HEK293T (cell line): ENCODE data around the gene TMEM51.

ENCODE experiments used
- CTCF ChIA-PET: fragments of 350-600 bp; formaldehyde crosslinking; extraction: SDS; loops from one replicate; lab custom pipeline; 2021; ENCODE audit warnings: antibody characterized with exemption, inconsistent platforms; lab: Yijun Ruan, JAX
- POLR2A ChIA-PET: fragments of 350-600 bp; formaldehyde crosslinking; extraction: SDS; loops from one replicate; lab custom pipeline; 2020; ENCODE audit warnings: antibody characterized with exemption, inconsistent platforms; lab: Yijun Ruan, JAX
- DNase-seq: peaks from one replicate; pipeline ENCODE4 v3.0.0; 2012; ENCODE audit warnings: mixed read lengths; ENCODE audit errors: extremely low spot score
- ARNT ChIP-seq: fragments of 450-650 bp; IDR thresholded peaks from 2 replicates; pipeline ENCODE4 v1.6.1; 2017; ENCODE audit warnings: mild to moderate bottlenecking
- BHLHE40 ChIP-seq: fragments of 450-650 bp; IDR thresholded peaks from 2 replicates; pipeline ENCODE4 v1.6.1; 2016; ENCODE audit warnings: mild to moderate bottlenecking, moderate library complexity, borderline replicate concordance
- CTBP1 ChIP-seq: fragments of 450-650 bp; IDR thresholded peaks from 2 replicates; pipeline ENCODE4 v1.6.1; 2016; ENCODE audit warnings: borderline replicate concordance
- ELF4 ChIP-seq: fragments of 450-650 bp; IDR thresholded peaks from 2 replicates; pipeline ENCODE4 v1.6.1; 2017; ENCODE audit warnings: antibody characterized with exemption
- FOXA1 ChIP-seq: fragments of 450-650 bp; IDR thresholded peaks from 2 replicates; pipeline ENCODE4 v1.6.1; 2016; ENCODE audit warnings: mild to moderate bottlenecking
- FOXK2 ChIP-seq: fragments of 450-650 bp; IDR thresholded peaks from 2 replicates; pipeline ENCODE4 v1.6.1; 2016; ENCODE audit warnings: mild to moderate bottlenecking
- FOXM1 ChIP-seq: fragments of 450-650 bp; IDR thresholded peaks from 2 replicates; pipeline ENCODE4 v1.6.1; 2017; ENCODE audit warnings: mild to moderate bottlenecking, borderline replicate concordance
- HDGF ChIP-seq: fragments of 450-650 bp; IDR thresholded peaks from 2 replicates; pipeline ENCODE4 v1.6.1; 2017; ENCODE audit warnings: antibody characterized with exemption, borderline replicate concordance
- L3MBTL2 ChIP-seq: fragments of 450-650 bp; conservative IDR thresholded peaks from 2 replicates; pipeline ENCODE4 v1.6.1; 2016; ENCODE audit warnings: mild to moderate bottlenecking
- LEF1 ChIP-seq: fragments of 450-650 bp; IDR thresholded peaks from 2 replicates; pipeline ENCODE4 v1.6.1; 2017; ENCODE audit warnings: mild to moderate bottlenecking, borderline replicate concordance
- NFRKB ChIP-seq: fragments of 450-650 bp; IDR thresholded peaks from 2 replicates; pipeline ENCODE4 v1.6.1; 2016; ENCODE audit warnings: mild to moderate bottlenecking, moderate library complexity
- SP1 ChIP-seq: fragments of 450-650 bp; IDR thresholded peaks from 2 replicates; pipeline ENCODE4 v1.6.1; 2017
- SUZ12 ChIP-seq: fragments of 450-650 bp; IDR thresholded peaks from 2 replicates; pipeline ENCODE4 v1.6.1; 2016; ENCODE audit warnings: mild to moderate bottlenecking
- TARDBP ChIP-seq: fragments of 450-650 bp; IDR thresholded peaks from 2 replicates; pipeline ENCODE4 v1.6.1; 2016
- ZNF384 ChIP-seq: fragments of 450-650 bp; IDR thresholded peaks from 2 replicates; pipeline ENCODE4 v1.6.1; 2016
- TF ChIP-seq, protein P1 (sequence below): fragments of 450-650 bp; IDR thresholded peaks from 2 replicates; pipeline ENCODE4 v1.6.1; 2016

TMEM51 gene

GRCh38 chr1:15226388-15227255 lies 73.1 kb downstream of the TMEM51 start:
- TF ChIP-seq LEF1, result no peak
- no peak for TF ChIP-seq L3MBTL2
- TF ChIP-seq FOXM1, result no peak
- TF ChIP-seq, protein P1, sequence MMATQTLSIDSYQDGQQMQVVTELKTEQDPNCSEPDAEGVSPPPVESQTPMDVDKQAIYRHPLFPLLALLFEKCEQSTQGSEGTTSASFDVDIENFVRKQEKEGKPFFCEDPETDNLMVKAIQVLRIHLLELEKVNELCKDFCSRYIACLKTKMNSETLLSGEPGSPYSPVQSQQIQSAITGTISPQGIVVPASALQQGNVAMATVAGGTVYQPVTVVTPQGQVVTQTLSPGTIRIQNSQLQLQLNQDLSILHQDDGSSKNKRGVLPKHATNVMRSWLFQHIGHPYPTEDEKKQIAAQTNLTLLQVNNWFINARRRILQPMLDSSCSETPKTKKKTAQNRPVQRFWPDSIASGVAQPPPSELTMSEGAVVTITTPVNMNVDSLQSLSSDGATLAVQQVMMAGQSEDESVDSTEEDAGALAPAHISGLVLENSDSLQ, result no peak
- no peak for TF ChIP-seq HDGF
- TF ChIP-seq ZNF384, result no peak
- TF ChIP-seq ELF4, result no peak
- TF ChIP-seq FOXK2, result no peak
- no peak for TF ChIP-seq SUZ12
- no peak for TF ChIP-seq SP1
- no peak for TF ChIP-seq NFRKB
- ChIA-PET CTCF (no interaction called here), POLR2A (no interaction called here)
- no peak for DNase-seq

DNA sequence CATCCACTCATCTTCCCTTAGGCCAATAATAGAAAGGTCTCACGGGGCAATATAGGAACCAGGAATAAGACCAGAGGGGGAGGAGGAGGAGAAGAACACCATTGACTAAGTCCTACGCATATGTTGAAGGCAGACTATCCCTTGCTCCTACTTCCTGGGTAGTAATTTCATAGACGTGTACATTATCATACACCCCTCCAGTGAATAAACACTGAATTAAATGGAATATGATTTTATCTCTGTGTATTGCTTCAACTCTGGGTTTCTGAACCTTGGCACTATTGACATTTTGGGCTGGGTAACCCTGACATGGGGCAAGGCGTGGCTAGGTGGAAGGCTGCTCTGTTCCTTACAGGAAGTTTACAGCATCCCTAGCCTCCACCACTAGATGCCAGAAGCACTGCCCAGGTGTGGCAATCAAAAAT lies 76.2 kb downstream of the TMEM51 start:
- CTCF ChIA-PET, result no interaction called here
- no peak for DNase-seq

GRCh38 chr1:15231714-15232201 lies 78.2 kb downstream of the TMEM51 start:
- POLR2A ChIA-PET, result no interaction called here
- no peak for DNase-seq
- TF ChIP-seq ELF4 (no peak), NFRKB (no peak), BHLHE40 (no peak), L3MBTL2 (no peak), ARNT (no peak), TARDBP (no peak), LEF1 (no peak), ZNF384 (no peak), FOXM1 (no peak)
- TF ChIP-seq, protein P1, result no peak
- CTCF ChIA-PET, result no interaction called here

More for the DNA sequence above, 76.2 kb downstream of the TMEM51 start:
- POLR2A ChIA-PET, result no interaction called here
- TF ChIP-seq CTBP1 (no peak), ELF4 (no peak)

DNA sequence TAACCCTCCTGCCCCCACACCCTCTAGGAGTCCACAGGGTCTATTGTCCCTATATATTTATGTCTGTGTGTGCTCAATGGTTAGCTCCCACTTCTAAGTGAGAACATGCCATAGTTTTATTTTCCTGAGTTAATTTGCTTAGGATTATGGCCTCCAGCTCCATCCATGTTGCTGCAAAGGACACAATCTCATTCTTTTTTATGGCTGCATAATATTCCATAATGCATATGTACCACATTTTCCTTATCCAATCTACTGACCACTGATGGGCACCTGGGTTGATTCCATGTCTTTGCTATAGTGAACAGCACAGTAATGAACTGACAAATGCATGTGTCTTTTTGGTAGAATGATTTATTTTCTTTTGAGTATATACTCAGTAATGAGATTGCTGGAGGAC lies 80.1 kb downstream of the TMEM51 start:
- TF ChIP-seq ELF4 (no peak), FOXM1 (no peak), HDGF (no peak), SUZ12 (no peak), CTBP1 (no peak), ARNT (no peak), L3MBTL2 (no peak), FOXA1 (no peak)
- CTCF ChIA-PET, result interaction anchor here (1.0 kb wide), 1 partner anchor 13 kb away, joined by 4 read pairs; no protein-coding TSS in a partner anchor
- POLR2A ChIA-PET, result no interaction called here
- no peak for DNase-seq

DNA sequence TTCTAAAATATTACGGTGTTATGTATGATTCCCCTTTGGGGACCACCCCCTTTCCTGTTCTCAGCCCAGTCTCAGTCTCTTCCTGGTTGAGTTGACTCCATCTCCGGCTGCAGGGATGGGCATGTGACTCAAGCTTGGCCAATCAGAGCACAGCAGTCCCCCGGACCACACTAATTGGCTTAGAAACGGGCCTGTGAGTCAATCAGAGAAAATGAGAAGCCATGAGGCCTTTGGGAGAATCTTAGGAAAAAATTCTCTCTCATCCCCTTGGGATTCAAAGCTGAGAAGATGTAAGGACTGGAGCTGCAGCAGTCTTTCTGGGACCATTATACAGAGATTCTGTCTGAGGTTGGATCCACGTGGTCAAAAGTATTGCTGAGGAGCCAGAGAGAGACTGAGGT lies 82.8 kb downstream of the TMEM51 start:
- POLR2A ChIA-PET, result no interaction called here
- TF ChIP-seq SP1 (no peak), TARDBP (no peak), L3MBTL2 (peak; percentile 84)
- peak; percentile 40 for DNase-seq
- CTCF ChIA-PET, result no interaction called here

- TF ChIP-seq ARNT (no peak), SP1 (no peak), FOXM1 (no peak), L3MBTL2 (no peak; the same call in 1 of the 2 replicates), TARDBP (no peak), ZNF384 (no peak), FOXA1 (no peak), NFRKB (no peak), LEF1 (no peak), CTBP1 (no peak), ELF4 (no peak), SUZ12 (no peak), FOXK2 (no peak), HDGF (no peak), BHLHE40 (no peak)
- TF ChIP-seq, protein P1, result no peak
- POLR2A ChIA-PET, result no interaction called here
- CTCF ChIA-PET, result no interaction called here
- no peak for DNase-seq
These were observed 83.2 kb downstream of the TMEM51 start for GRCh38 chr1:15236746-15237145.
